KOPT-K1 (cell line): ENCODE measurements around the gene MSN.

Source experiments
- H3K27ac ChIP-seq: fragments of 200-600 bp; sonication (generic); 2 replicates; pipeline ENCODE4 v1.5.1; 2016; ENCODE audit warnings: antibody characterized with exemption, mild to moderate bottlenecking, low read depth, low read length; ENCODE audit not compliant: poor library complexity, severe bottlenecking
- H3K36me3 ChIP-seq: fragments of 200-600 bp; sonication (generic); 2 replicates; pipeline ENCODE4 v1.5.1; 2017; ENCODE audit warnings: antibody characterized with exemption, mild to moderate bottlenecking, low read length, moderate library complexity; ENCODE audit not compliant: insufficient read depth
- H3K9me3 ChIP-seq: fragments of 200-600 bp; sonication (generic); 2 replicates; pipeline ENCODE4 v1.5.1; 2017; ENCODE audit warnings: antibody characterized with exemption, low read length, mild to moderate bottlenecking; ENCODE audit not compliant: insufficient read depth, poor library complexity, severe bottlenecking

The MSN gene

GRCh38 chrX:65657659-65658058 lies 9.8 kb upstream of the MSN start:
- Histone ChIP-seq H3K9me3 (peaks cover 8% of the 10 kb centered on the region), H3K27ac (peak overlapping the region; percentile 85), H3K36me3 (no peaks in the 10 kb centered on the region)

- H3K36me3 ChIP-seq, result no peaks in the 10 kb centered on the region
- H3K9me3 ChIP-seq, result peaks cover 9% of the 10 kb centered on the region
- H3K27ac ChIP-seq, result peak overlapping the region; percentile 85
Measured at GRCh38 chrX:65658229-65658628, 9.2 kb upstream of the MSN start.

- Histone ChIP-seq H3K36me3 (peaks cover 21% of the 10 kb centered on the region), H3K27ac (peak overlapping the region; percentile 91), H3K9me3 (peaks cover 6% of the 10 kb centered on the region)
Measured at GRCh38 chrX:65667157-65667502, 324 bp upstream of the MSN start.

GRCh38 chrX:65668377-65669310 lies 1.2 kb downstream of the MSN start:
- Histone ChIP-seq H3K9me3 (no peaks in the 10 kb centered on the region), H3K36me3 (peaks cover 36% of the 10 kb centered on the region), H3K27ac (peak overlapping the region; percentile 91)

- no peaks in the 10 kb centered on the region for H3K9me3 ChIP-seq
- H3K36me3 ChIP-seq, result peaks cover 59% of the 10 kb centered on the region
- H3K27ac ChIP-seq, result peak overlapping the region; percentile 35
Measured at GRCh38 chrX:65671286-65671685, 3.8 kb downstream of the MSN start.

- H3K36me3 ChIP-seq, result peaks cover 64% of the 10 kb centered on the region
- H3K9me3 ChIP-seq, result no peaks in the 10 kb centered on the region
- H3K27ac ChIP-seq, result peak overlapping the region; percentile 35
Measured at GRCh38 chrX:65671966-65672365, 4.5 kb downstream of the MSN start.

- Histone ChIP-seq H3K9me3 (no peaks in the 10 kb centered on the region), H3K36me3 (peaks cover 75% of the 10 kb centered on the region), H3K27ac (peak overlapping the region; percentile 43)
Measured at GRCh38 chrX:65673857-65674203, 6.4 kb downstream of the MSN start.

- Histone ChIP-seq H3K9me3 (no peaks in the 10 kb centered on the region), H3K36me3 (peaks cover 75% of the 10 kb centered on the region)
Measured at GRCh38 chrX:65674204-65674893, 6.9 kb downstream of the MSN start.

GRCh38 chrX:65677954-65678469 lies 10.6 kb downstream of the MSN start:
- Histone ChIP-seq H3K36me3 (peaks cover 82% of the 10 kb centered on the region), H3K9me3 (no peaks in the 10 kb centered on the region), H3K27ac (peak overlapping the region; percentile 5)

More at GRCh38 chrX:65674204-65674893, 6.9 kb downstream of the MSN start:
- H3K27ac ChIP-seq, result peak overlapping the region; percentile 43

GRCh38 chrX:65679071-65679540 lies 11.7 kb downstream of the MSN start:
- Histone ChIP-seq H3K36me3 (peaks cover 72% of the 10 kb centered on the region), H3K9me3 (no peaks in the 10 kb centered on the region), H3K27ac (peak overlapping the region; percentile 5)

- Histone ChIP-seq H3K27ac (no peak overlapping the region), H3K9me3 (no peaks in the 10 kb centered on the region), H3K36me3 (peaks cover 59% of the 10 kb centered on the region)
Measured at GRCh38 chrX:65681810-65682209, 14.4 kb downstream of the MSN start.

GRCh38 chrX:65685112-65685511 lies 17.7 kb downstream of the MSN start:
- no peaks in the 10 kb centered on the region for H3K9me3 ChIP-seq
- H3K36me3 ChIP-seq, result peaks cover 48% of the 10 kb centered on the region
- H3K27ac ChIP-seq, result no peak overlapping the region

GRCh38 chrX:65686236-65686635 lies 18.8 kb downstream of the MSN start:
- H3K9me3 ChIP-seq, result no peaks in the 10 kb centered on the region
- H3K36me3 ChIP-seq, result peaks cover 54% of the 10 kb centered on the region
- H3K27ac ChIP-seq, result peak overlapping the region; percentile 14

- no peaks in the 10 kb centered on the region for H3K9me3 ChIP-seq
- peaks cover 45% of the 10 kb centered on the region for H3K36me3 ChIP-seq
- H3K27ac ChIP-seq, result no peak overlapping the region
Measured at GRCh38 chrX:65687367-65687766, 19.9 kb downstream of the MSN start.

GRCh38 chrX:65688403-65688871 lies 21.0 kb downstream of the MSN start:
- peaks cover 37% of the 10 kb centered on the region for H3K36me3 ChIP-seq
- H3K27ac ChIP-seq, result peak overlapping the region; percentile 20
- no peaks in the 10 kb centered on the region for H3K9me3 ChIP-seq
